Loucy (cell line): ENCODE results near the gene MOB1A.

Experiments
- H2AFZ ChIP-seq: fragments of 200-600 bp; sonication (generic); 2 replicates; pipeline ENCODE4 v1.6.0; 2016; ENCODE audit warnings: antibody characterized with exemption, mild to moderate bottlenecking, low read length, moderate library complexity
- H3F3A ChIP-seq: fragments of 200-600 bp; 2 replicates; pipeline ENCODE4 v1.6.0; 2016; ENCODE audit warnings: antibody characterized with exemption, low read depth, mild to moderate bottlenecking
- H3K27me3 ChIP-seq: fragments of 200-600 bp; sonication (generic); 2 replicates; pipeline ENCODE4 v1.6.1; 2014; ENCODE audit warnings: low read length, mild to moderate bottlenecking; ENCODE audit not compliant: insufficient read depth, poor library complexity, severe bottlenecking
- H3K36me3 ChIP-seq: fragments of 200-600 bp; sonication (generic); 2 replicates; pipeline ENCODE4 v1.6.1; 2016; ENCODE audit warnings: low read length; ENCODE audit not compliant: insufficient read depth
- H3K4me1 ChIP-seq: fragments of 200-600 bp; sonication (generic); 2 replicates; pipeline ENCODE4 v1.5.1; 2014; ENCODE audit warnings: low read length, mild to moderate bottlenecking; ENCODE audit not compliant: insufficient read depth, poor library complexity, severe bottlenecking
- H3K4me2 ChIP-seq: fragments of 200-600 bp; sonication (generic); 2 replicates; pipeline ENCODE4 v1.6.0; 2014; ENCODE audit warnings: antibody characterized with exemption, low read length, low read depth, mild to moderate bottlenecking; ENCODE audit not compliant: poor library complexity, severe bottlenecking
- H3K4me3 ChIP-seq: fragments of 200-600 bp; sonication (generic); 2 replicates; pipeline ENCODE4 v1.5.1; 2014; ENCODE audit warnings: low read length, mild to moderate bottlenecking, mixed read lengths; ENCODE audit not compliant: poor library complexity, severe bottlenecking
- H3K79me2 ChIP-seq: fragments of 200-600 bp; sonication (generic); 2 replicates; pipeline ENCODE4 v1.6.1; 2014; ENCODE audit warnings: low read length; ENCODE audit not compliant: insufficient read depth
- H3K9ac ChIP-seq: fragments of 200-600 bp; sonication (generic); 2 replicates; pipeline ENCODE4 v1.6.0; 2014; ENCODE audit warnings: mild to moderate bottlenecking, low read depth, low read length, moderate library complexity; ENCODE audit not compliant: poor library complexity, severe bottlenecking
- H3K9me2 ChIP-seq: fragments of 200-600 bp; sonication (generic); replicated peaks from 2 replicates; pipeline ENCODE4 v1.6.1; 2016; ENCODE audit warnings: low read depth, low read length, mixed read lengths
- H3K9me3 ChIP-seq: fragments of 200-600 bp; sonication (generic); 2 replicates; pipeline ENCODE4 v1.6.1; 2014; ENCODE audit warnings: mild to moderate bottlenecking, antibody characterized with exemption, low read length, low read depth; ENCODE audit not compliant: insufficient read depth
- H4K20me1 ChIP-seq: fragments of 200-600 bp; sonication (generic); 2 replicates; pipeline ENCODE4 v1.6.0; 2014; ENCODE audit warnings: antibody characterized with exemption, low read length, mild to moderate bottlenecking; ENCODE audit not compliant: insufficient read depth, poor library complexity, severe bottlenecking
- EZH2phosphoT487 ChIP-seq: fragments of 200-600 bp; IDR thresholded peaks from 2 replicates; pipeline ENCODE4 v1.6.1; 2018; ENCODE audit warnings: antibody characterized with exemption, mild to moderate bottlenecking, moderate library complexity, borderline replicate concordance
- TF ChIP-seq, protein P1 (sequence below): fragments of 200-600 bp; sonication (generic); conservative IDR thresholded peaks from 2 replicates; pipeline ENCODE4 v1.5.1; 2014; ENCODE audit warnings: mild to moderate bottlenecking, antibody characterized with exemption, low read length

Gene MOB1A

DNA sequence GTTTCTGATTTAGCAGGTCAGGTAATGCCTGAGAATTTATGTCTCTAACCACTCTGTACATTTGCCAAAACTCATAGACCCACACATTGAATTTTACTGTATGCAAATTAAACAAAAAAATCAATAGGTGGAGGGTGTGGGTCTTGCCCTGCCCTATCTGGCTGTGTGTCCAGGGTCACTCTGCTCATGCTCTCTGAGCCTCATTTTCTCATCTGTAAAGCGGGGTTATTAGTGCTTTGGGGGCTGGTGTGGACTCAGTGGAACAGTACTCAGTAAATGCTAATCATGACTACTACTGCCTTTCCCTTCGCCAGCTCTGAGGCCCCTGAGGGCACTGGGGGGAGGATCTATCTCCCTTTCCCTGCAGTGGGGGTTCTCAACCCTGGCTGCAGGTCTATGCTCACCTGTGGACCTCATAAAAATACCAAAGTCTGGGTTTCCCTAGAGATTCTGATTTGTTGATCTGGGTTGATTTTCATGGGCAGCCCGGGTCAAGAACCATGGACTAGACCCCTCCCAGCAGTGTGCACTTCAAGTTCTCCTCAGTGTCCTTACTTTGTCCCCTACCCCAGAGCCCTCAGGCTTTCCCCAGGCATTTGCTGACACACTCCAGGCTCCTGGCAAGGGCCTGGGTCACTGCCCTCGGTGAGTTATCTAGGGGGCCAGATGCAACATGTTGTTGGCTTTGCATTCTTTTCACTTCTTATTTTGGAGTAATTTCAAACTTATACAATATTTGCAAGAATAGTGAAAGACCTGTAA lies 47.2 kb upstream of the MOB1A start:
- peaks cover 3% of the 10 kb centered on the region; the same call in 1 of the 2 replicates for H3K36me3 ChIP-seq
- H3K27me3 ChIP-seq: no peaks in the 10 kb centered on the region
- no peak overlapping the region for H2AFZ ChIP-seq
- TF ChIP-seq, protein P1, sequence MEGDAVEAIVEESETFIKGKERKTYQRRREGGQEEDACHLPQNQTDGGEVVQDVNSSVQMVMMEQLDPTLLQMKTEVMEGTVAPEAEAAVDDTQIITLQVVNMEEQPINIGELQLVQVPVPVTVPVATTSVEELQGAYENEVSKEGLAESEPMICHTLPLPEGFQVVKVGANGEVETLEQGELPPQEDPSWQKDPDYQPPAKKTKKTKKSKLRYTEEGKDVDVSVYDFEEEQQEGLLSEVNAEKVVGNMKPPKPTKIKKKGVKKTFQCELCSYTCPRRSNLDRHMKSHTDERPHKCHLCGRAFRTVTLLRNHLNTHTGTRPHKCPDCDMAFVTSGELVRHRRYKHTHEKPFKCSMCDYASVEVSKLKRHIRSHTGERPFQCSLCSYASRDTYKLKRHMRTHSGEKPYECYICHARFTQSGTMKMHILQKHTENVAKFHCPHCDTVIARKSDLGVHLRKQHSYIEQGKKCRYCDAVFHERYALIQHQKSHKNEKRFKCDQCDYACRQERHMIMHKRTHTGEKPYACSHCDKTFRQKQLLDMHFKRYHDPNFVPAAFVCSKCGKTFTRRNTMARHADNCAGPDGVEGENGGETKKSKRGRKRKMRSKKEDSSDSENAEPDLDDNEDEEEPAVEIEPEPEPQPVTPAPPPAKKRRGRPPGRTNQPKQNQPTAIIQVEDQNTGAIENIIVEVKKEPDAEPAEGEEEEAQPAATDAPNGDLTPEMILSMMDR: no peak
- no peak for TF ChIP-seq EZH2phosphoT487
- no peaks in the 10 kb centered on the region for H3K9me3 ChIP-seq
- H4K20me1 ChIP-seq: no peaks in the 10 kb centered on the region
- no peak overlapping the region for H3K4me3 ChIP-seq
- H3K79me2 ChIP-seq: no peaks in the 10 kb centered on the region
- no peak overlapping the region for H3K4me2 ChIP-seq
- no peaks in the 10 kb centered on the region for H3K4me1 ChIP-seq
- H3K9ac ChIP-seq: no peak overlapping the region
- H3K9me2 ChIP-seq: no peaks in the 10 kb centered on the region
- no peaks in the 10 kb centered on the region for H3F3A ChIP-seq

DNA sequence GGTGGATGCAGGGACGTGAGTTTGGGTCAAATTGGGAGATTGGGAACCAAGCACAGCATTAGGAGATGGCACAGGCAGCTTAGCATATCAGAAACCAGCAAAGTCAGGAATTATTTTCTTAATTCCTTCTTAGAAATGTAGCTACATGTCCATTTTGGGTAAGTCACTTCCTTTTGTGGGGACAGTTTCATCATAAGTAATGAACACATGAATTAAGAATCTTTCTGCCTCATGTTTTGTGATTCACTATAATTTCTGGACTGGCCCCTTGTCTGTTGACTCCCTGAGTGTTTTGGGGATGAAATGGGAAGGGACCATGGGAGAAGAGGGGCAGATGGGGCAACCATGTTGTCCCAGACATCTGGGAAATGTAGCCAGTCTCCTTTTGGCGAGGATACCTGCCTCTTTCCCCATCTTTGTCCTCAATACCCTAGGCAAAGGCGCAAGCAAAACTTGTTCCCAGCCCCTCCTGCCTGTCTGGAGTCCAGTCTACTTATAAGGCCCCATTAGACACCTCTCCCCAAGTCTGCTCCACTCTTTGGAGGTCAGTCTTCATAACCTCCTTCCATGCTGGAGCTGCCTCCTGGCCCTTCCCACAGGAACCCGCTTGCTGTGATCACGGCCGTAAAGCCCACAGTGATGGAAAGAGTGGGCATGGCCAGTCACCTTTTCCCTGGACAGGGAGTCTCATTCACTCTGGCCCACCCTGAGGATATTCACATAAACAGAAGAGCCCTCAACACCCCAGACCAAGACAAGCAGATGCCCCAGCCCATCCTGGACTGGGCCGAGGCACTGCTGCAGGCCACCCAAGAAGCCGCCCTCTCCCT lies 45.5 kb upstream of the MOB1A start:
- H3K4me1 ChIP-seq: no peaks in the 10 kb centered on the region
- H3K36me3 ChIP-seq: peaks cover 3% of the 10 kb centered on the region; the same call in 1 of the 2 replicates
- H3F3A ChIP-seq: no peaks in the 10 kb centered on the region
- no peak for TF ChIP-seq EZH2phosphoT487
- TF ChIP-seq, protein P1: no peak
- H3K4me2 ChIP-seq: no peak overlapping the region
- H2AFZ ChIP-seq: no peak overlapping the region
- H3K4me3 ChIP-seq: no peak overlapping the region
- no peaks in the 10 kb centered on the region for H3K9me2 ChIP-seq
- no peaks in the 10 kb centered on the region for H3K27me3 ChIP-seq
- no peak overlapping the region for H3K9ac ChIP-seq
- H4K20me1 ChIP-seq: no peaks in the 10 kb centered on the region
- no peaks in the 10 kb centered on the region for H3K79me2 ChIP-seq
- H3K9me3 ChIP-seq: no peaks in the 10 kb centered on the region

DNA sequence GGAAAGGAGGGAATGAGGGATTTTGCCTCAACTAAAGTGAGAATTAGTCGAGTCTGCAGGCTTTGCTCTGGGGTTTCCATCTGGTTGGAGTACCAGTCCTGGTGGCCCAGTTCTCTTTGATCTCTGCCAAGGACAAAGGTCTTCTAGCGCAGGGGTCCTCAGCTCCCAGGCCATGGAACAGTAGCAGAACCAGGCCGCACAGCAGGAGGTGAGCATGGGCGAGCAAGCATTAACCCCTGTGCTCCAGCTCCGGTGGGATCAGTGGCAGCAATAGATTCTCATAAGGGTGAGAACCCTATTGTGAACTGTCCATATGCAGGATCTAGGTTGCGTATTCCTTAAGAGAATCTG lies 43.6 kb upstream of the MOB1A start:
- H3K4me2 ChIP-seq: no peak overlapping the region
- no peaks in the 10 kb centered on the region for H3K27me3 ChIP-seq
- no peaks in the 10 kb centered on the region for H3K4me1 ChIP-seq
- H3F3A ChIP-seq: no peaks in the 10 kb centered on the region
- no peaks in the 10 kb centered on the region for H4K20me1 ChIP-seq
- no peak overlapping the region for H3K9ac ChIP-seq
- no peaks in the 10 kb centered on the region for H3K79me2 ChIP-seq
- no peaks in the 10 kb centered on the region for H3K9me2 ChIP-seq
- no peaks in the 10 kb centered on the region for H3K9me3 ChIP-seq
- H3K36me3 ChIP-seq: peaks cover 10% of the 10 kb centered on the region; the same call in 1 of the 2 replicates
- no peak overlapping the region for H3K4me3 ChIP-seq
- TF ChIP-seq EZH2phosphoT487: no peak
- TF ChIP-seq, protein P1: no peak
- H2AFZ ChIP-seq: no peak overlapping the region
